Smooth muscle cell (in vitro differentiated cells): ENCODE data around the gene CD81. TPM values are rescaled to one million over a fixed set of nuclear protein-coding genes. Genes with fewer than 3 reads are reported as not detected.

Source experiments
- DNase-seq: peaks from one replicate; lab custom pipeline; 2025; ENCODE audit not compliant: unreplicated experiment; lab: John Stamatoyannopoulos, UW
- H2AFZ ChIP-seq: fragments of 200-600 bp; sonication (generic); 2 replicates; pipeline ENCODE4 v1.6.0; 2016; ENCODE audit warnings: antibody characterized with exemption, low read depth, mild to moderate bottlenecking
- H3F3A ChIP-seq: fragments of 200-600 bp; sonication (generic); 2 replicates; pipeline ENCODE4 v1.6.0; 2017; ENCODE audit warnings: antibody characterized with exemption, low read depth
- H3K27ac ChIP-seq: fragments of 200-600 bp; sonication (generic); 2 replicates; pipeline ENCODE4 v1.5.1; 2016; ENCODE audit warnings: low read depth, mild to moderate bottlenecking
- H3K27me3 ChIP-seq: fragments of 200-600 bp; sonication (generic); 2 replicates; pipeline ENCODE4 v1.6.1; 2016; ENCODE audit warnings: low read depth, mild to moderate bottlenecking
- H3K36me3 ChIP-seq: fragments of 200-600 bp; sonication (generic); 2 replicates; pipeline ENCODE4 v1.5.1; 2016; ENCODE audit warnings: low read depth
- H3K4me1 ChIP-seq: fragments of 200-600 bp; sonication (generic); 2 replicates; pipeline ENCODE4 v1.5.1; 2016; ENCODE audit warnings: low read depth
- H3K4me2 ChIP-seq: fragments of 200-600 bp; sonication (generic); 2 replicates; pipeline ENCODE4 v1.6.0; 2016; ENCODE audit warnings: mild to moderate bottlenecking
- H3K4me3 ChIP-seq: fragments of 200-600 bp; sonication (generic); 2 replicates; pipeline ENCODE4 v1.5.1; 2016; ENCODE audit warnings: mild to moderate bottlenecking
- H3K79me2 ChIP-seq: fragments of 200-600 bp; sonication (generic); 2 replicates; pipeline ENCODE4 v1.6.0; 2016; ENCODE audit warnings: low read depth, mild to moderate bottlenecking
- H3K9ac ChIP-seq: fragments of 200-600 bp; sonication (generic); 2 replicates; pipeline ENCODE4 v1.6.0; 2016; ENCODE audit warnings: low read depth
- H3K9me3 ChIP-seq: fragments of 200-600 bp; sonication (generic); replicated peaks from 2 replicates; pipeline ENCODE4 v1.5.1; 2016; ENCODE audit warnings: low read depth
- H4K20me1 ChIP-seq: fragments of 200-600 bp; sonication (generic); 2 replicates; pipeline ENCODE4 v1.6.0; 2016; ENCODE audit warnings: low read depth
- WGBS: methylation state at CpG from one replicate; pipeline ENCODE4 v1.1.7; 2016; ENCODE audit warnings: low lambda C conversion rate; 5-methylcytosine and 5-hydroxymethylcytosine counted together
- polyA plus RNA-seq: library from polyadenylated mRNA; unstranded; fragments of >200 nt; fragmentation: Nextera tagmentation; extraction: Ambion mirVana; gene quantifications from 2 replicates; pipeline ENCODE4 v1.2.1, GENCODE V29; 2016
- total RNA-seq: library from RNA; depleted of rRNA; stranded (reverse); fragments of >200 nt; gene quantifications from 2 replicates; pipeline ENCODE4 v1.2.3, GENCODE V29; 2014
- TF ChIP-seq, protein P1 (sequence below): fragments of 200-600 bp; sonication (generic); IDR thresholded peaks from 2 replicates; pipeline ENCODE4 v1.5.1; 2017; ENCODE audit warnings: borderline replicate concordance, mild to moderate bottlenecking, antibody characterized with exemption; ENCODE audit not compliant: insufficient read depth, poor library complexity, severe bottlenecking

CD81 gene
- total and polyA plus RNA-seq, 2 experiments from 2014 or later, result 191 to 519 TPM

DNA sequence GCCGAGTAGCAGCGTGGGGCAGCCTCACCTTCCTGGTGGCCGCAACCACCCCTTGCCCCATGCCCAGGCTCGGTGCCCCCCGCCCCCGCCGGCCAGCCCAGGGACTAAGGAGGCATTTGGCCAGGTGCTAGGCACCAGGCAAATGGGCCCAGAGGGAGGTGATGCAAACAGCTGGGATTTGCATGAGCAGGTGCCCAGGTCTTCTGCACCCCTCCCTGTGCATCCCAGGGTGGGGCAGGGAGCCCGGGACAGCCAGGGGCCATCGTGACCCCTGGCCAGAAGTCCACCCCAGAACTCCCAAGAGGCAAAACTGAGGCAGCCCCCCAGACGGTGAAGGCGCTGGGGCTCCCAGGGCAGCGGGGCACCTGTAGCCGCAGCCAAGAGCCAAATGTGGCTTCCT lies 49.1 kb downstream of the CD81 start:
- no peak overlapping the region for H3K9ac ChIP-seq
- TF ChIP-seq, protein P1, sequence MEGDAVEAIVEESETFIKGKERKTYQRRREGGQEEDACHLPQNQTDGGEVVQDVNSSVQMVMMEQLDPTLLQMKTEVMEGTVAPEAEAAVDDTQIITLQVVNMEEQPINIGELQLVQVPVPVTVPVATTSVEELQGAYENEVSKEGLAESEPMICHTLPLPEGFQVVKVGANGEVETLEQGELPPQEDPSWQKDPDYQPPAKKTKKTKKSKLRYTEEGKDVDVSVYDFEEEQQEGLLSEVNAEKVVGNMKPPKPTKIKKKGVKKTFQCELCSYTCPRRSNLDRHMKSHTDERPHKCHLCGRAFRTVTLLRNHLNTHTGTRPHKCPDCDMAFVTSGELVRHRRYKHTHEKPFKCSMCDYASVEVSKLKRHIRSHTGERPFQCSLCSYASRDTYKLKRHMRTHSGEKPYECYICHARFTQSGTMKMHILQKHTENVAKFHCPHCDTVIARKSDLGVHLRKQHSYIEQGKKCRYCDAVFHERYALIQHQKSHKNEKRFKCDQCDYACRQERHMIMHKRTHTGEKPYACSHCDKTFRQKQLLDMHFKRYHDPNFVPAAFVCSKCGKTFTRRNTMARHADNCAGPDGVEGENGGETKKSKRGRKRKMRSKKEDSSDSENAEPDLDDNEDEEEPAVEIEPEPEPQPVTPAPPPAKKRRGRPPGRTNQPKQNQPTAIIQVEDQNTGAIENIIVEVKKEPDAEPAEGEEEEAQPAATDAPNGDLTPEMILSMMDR, result no peak
- H3K79me2 ChIP-seq, result no peaks in the 10 kb centered on the region
- H3K27ac ChIP-seq, result no peak overlapping the region
- no peaks in the 10 kb centered on the region for H3K27me3 ChIP-seq
- H3K4me3 ChIP-seq, result no peak overlapping the region
- no peak overlapping the region for H3K4me2 ChIP-seq
- H2AFZ ChIP-seq, result no peak overlapping the region
- no peaks in the 10 kb centered on the region for H4K20me1 ChIP-seq
- no peaks in the 10 kb centered on the region for H3K4me1 ChIP-seq
- no peaks in the 10 kb centered on the region for H3F3A ChIP-seq
- no peaks in the 10 kb centered on the region for H3K9me3 ChIP-seq
- DNase-seq, result no peak
- WGBS, result 96% methylated on average over 13 of the region's 13 CpGs
- H3K36me3 ChIP-seq, result no peaks in the 10 kb centered on the region

DNA sequence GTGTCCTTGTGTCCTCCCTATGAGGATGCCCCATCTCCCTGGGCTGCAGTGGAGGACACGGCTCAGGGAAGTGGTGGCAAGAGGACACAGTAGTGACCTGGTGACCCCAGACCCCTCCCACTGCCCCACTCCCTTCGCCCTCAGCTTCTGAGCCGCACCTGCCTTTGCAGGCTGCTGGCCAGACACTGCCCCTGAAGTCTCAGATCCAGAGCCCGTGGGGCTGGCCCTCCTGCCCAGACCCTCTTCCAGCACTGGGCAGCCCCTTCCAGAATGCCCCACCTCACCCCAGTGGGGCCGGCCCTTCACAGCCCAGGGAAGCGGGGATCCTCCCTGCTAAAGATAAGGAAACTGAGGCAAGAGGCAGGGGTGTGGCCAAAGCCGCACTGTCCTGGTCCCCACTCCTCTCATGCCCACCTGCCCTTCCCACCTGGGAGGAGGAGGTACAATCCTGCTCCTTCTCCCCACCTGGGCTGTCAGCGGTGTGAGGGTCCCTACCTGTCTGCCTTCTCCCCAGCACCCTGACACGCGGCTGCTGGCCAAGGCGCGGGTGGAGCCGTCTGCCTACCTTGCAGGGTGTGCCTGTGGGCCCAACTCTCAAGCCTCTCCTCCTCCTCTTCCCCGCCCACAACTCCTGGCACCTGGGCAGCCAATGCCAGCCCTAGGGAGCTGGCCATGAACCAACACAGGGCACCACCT lies 49.9 kb downstream of the CD81 start:
- H3K79me2 ChIP-seq, result no peaks in the 10 kb centered on the region
- H4K20me1 ChIP-seq, result no peaks in the 10 kb centered on the region
- H3F3A ChIP-seq, result no peaks in the 10 kb centered on the region
- H3K9me3 ChIP-seq, result no peaks in the 10 kb centered on the region
- no peaks in the 10 kb centered on the region for H3K36me3 ChIP-seq
- no peak overlapping the region for H3K4me3 ChIP-seq
- no peak overlapping the region for H3K9ac ChIP-seq
- H3K27ac ChIP-seq, result no peak overlapping the region
- DNase-seq, result no peak
- no peaks in the 10 kb centered on the region for H3K4me1 ChIP-seq
- WGBS, result 91% methylated on average over 14 of the region's 14 CpGs
- H2AFZ ChIP-seq, result no peak overlapping the region
- H3K4me2 ChIP-seq, result no peak overlapping the region
- TF ChIP-seq, protein P1, result no peak
- no peaks in the 10 kb centered on the region for H3K27me3 ChIP-seq

DNA sequence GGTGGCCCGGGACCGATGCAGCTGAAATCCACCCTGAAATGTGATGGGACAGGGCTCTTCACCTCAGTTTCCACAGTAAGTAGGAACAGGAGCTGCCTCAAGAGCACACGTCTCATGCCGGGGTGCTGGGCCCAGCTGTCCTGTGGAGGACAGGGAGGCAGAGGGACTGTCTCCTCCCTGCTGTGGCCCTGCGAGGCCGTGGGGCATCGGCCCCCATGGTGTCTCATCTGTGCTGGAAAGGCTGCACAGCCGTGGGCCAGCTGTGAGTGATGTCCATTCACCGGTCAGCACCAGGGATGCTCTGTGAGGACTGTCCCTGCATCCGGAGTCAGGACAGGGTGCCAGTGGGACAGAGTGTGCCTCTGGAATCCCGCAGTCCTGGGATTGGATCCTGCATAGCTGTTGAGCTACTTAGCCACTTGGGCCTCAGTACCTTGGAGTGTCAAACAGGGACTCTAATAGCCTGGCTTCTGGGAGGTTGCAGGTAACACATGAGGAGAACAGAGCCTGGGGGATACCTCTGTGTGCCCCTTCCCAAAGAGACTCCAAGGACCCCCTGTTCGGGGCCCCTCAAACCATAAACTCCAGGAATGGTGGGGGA lies 50.7 kb downstream of the CD81 start:
- Histone ChIP-seq H3K36me3 (no peaks in the 10 kb centered on the region), H3K4me2 (no peak overlapping the region), H3K9me3 (no peaks in the 10 kb centered on the region), H2AFZ (no peak overlapping the region), H3K27me3 (no peaks in the 10 kb centered on the region), H3F3A (no peaks in the 10 kb centered on the region), H3K4me3 (no peak overlapping the region), H4K20me1 (no peaks in the 10 kb centered on the region), H3K4me1 (no peaks in the 10 kb centered on the region), H3K79me2 (no peaks in the 10 kb centered on the region), H3K27ac (no peak overlapping the region), H3K9ac (no peak overlapping the region)
- WGBS, result 79% methylated on average over 12 of the region's 12 CpGs
- TF ChIP-seq, protein P1, result no peak
- DNase-seq, result no peak
